Measurements from ENCODE around the gene CBY1. TPM values are rescaled to one million over a fixed set of nuclear protein-coding genes. Genes with fewer than 3 reads are reported as not detected.

CBY1 gene
- total and polyA plus RNA-seq, 2 donors (not counting 3 experiments of a cell fraction or from before 2014, with no cell fraction given): 37.0 to 41.8 TPM

DNA sequence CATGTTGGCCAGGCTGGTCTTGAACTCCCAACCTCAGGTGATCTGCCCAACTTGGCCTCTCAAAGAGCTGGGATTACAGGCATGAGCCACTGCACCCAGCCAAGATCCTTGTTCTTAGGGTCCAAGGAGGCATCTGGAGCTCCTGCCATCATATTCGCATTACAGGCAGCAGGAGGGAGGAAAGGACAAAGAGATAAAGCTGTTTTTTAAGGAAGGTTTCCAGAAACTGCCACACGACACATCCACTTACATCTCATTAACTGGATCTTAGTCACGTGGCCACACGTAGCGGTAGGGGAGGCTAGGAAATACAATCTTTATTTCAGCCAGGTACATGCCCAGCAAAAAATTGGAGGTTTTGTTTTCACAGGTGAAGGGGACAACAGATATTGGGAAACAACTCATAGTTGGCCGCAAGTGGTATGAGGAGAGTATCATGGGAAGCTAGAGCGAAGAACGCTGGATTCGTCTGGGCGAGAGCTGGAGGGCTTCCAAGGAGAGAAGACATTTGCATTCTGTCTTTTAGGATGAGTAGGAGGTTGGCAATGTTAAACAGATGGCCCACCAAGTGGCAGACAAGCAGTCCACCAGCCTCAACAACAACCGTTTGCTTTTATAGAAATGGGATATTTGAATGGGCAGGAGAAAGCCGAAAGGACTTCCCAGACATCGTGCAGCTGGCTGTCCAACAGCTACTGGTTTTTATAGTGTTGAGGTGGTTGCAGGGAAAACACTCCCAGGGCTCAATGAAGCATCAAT lies 47.3 kb upstream of the CBY1 start:
- H3K36me3 ChIP-seq (ENCODE audit: control insufficient read depth in 2 of 2, extremely low read depth in 1 of 2, insufficient read depth in 2 of 2, low read length in 2 of 2): no peaks in the 10 kb centered on the region
- no peak overlapping the region for H2AFZ ChIP-seq (ENCODE audit: low read depth, low read length)
- no peaks in the 10 kb centered on the region for H3K79me2 ChIP-seq (ENCODE audit: control insufficient read depth, insufficient read depth, low read length)
- no peaks in the 10 kb centered on the region for H4K20me1 ChIP-seq (replicated peaks; ENCODE audit: control insufficient read depth, extremely low read depth, insufficient read depth, low read length)
- no peak overlapping the region for H3K4me3 ChIP-seq (replicated peaks in 1 of 3; ENCODE audit: insufficient read depth in 1 of 3, low read depth in 1 of 3, low read length in 3 of 3)
- POLR2A ChIA-PET: no interaction called here
- DNase-seq (ENCODE audit: low read depth, low spot score): no peak
- dilution Hi-C loops (cut with MboI; ENCODE audit: extremely low pct_ligation_motif_present, low sequenced_read_pairs): no loop called here
- no peak overlapping the region for H3K9ac ChIP-seq (replicated peaks; ENCODE audit: extremely low read depth, insufficient read depth, low read length)
- CTCF ChIA-PET: no interaction called here
- no peak for TF ChIP-seq JUN (IDR thresholded peaks at IDR 0.05; ENCODE audit: borderline replicate concordance, insufficient read depth, insufficient read length, low read depth)
- TF ChIP-seq POLR2A (IDR thresholded peaks at IDR 0.05; ENCODE audit: low read depth, low read length): no peak
- TF ChIP-seq, protein P1, sequence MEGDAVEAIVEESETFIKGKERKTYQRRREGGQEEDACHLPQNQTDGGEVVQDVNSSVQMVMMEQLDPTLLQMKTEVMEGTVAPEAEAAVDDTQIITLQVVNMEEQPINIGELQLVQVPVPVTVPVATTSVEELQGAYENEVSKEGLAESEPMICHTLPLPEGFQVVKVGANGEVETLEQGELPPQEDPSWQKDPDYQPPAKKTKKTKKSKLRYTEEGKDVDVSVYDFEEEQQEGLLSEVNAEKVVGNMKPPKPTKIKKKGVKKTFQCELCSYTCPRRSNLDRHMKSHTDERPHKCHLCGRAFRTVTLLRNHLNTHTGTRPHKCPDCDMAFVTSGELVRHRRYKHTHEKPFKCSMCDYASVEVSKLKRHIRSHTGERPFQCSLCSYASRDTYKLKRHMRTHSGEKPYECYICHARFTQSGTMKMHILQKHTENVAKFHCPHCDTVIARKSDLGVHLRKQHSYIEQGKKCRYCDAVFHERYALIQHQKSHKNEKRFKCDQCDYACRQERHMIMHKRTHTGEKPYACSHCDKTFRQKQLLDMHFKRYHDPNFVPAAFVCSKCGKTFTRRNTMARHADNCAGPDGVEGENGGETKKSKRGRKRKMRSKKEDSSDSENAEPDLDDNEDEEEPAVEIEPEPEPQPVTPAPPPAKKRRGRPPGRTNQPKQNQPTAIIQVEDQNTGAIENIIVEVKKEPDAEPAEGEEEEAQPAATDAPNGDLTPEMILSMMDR (IDR thresholded peaks at IDR 0.05; ENCODE audit: extremely low read depth in 1 of 2, insufficient read depth in 1 of 2, low read depth in 1 of 2, low read length in 2 of 2): no peak
- TF ChIP-seq MYC (IDR thresholded peaks at IDR 0.05; ENCODE audit: low read depth, low read length): no peak
- no peak for TF ChIP-seq POLR2AphosphoS5 (IDR thresholded peaks at IDR 0.05; ENCODE audit: insufficient read depth, low read depth, low read length)
- TF ChIP-seq, protein P2, sequence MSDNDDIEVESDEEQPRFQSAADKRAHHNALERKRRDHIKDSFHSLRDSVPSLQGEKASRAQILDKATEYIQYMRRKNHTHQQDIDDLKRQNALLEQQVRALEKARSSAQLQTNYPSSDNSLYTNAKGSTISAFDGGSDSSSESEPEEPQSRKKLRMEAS (IDR thresholded peaks at IDR 0.05; ENCODE audit: insufficient read depth, insufficient read length): no peak
- TF ChIP-seq GATA2 (IDR thresholded peaks at IDR 0.05; ENCODE audit: insufficient read depth, insufficient read length, low read depth, low read length): no peak
- TF ChIP-seq FOS (IDR thresholded peaks at IDR 0.05; ENCODE audit: borderline replicate concordance, insufficient read depth, low read length): no peak
- TF ChIP-seq EZH2 (IDR thresholded peaks at IDR 0.05; ENCODE audit: borderline replicate concordance, low read depth, low read length, severe bottlenecking): no peak
- H3K27ac ChIP-seq (ENCODE audit: insufficient read depth, low read depth, low read length): no peak overlapping the region
- no peaks in the 10 kb centered on the region for H3K9me3 ChIP-seq (replicated peaks; ENCODE audit: control insufficient read depth, insufficient read depth, low read length)
- no peak for FAIRE-seq
- H3K27me3 ChIP-seq (ENCODE audit: control insufficient read depth in 2 of 2, insufficient read depth in 2 of 2, low read length in 2 of 2): no peaks in the 10 kb centered on the region
- no peak overlapping the region for H3K4me2 ChIP-seq (ENCODE audit: insufficient read depth, low read length)
- BruUV-seq (replicated peaks): no TSS peak
- H3K4me1 ChIP-seq (ENCODE audit: control insufficient read depth, extremely low read depth, insufficient read depth, low read length): peaks cover 3% of the 10 kb centered on the region
- no peaks in the 10 kb centered on the region for H3K9me1 ChIP-seq (replicated peaks; ENCODE audit: control insufficient read depth, extremely low read depth, insufficient read depth, low read length)
- intact Hi-C loops (cut with micrococcal nuclease): no loop called here
